HepG2 (cell line): ENCODE results near the gene AMPH. TPM values are rescaled to one million over a fixed set of nuclear protein-coding genes. Genes with fewer than 3 reads are reported as not detected.
"Not testable (repeated sequence)": the region's sequence is repeated elsewhere in the genome, so short reads cannot be mapped to it uniquely, and the experiment has no call there.

Experiments used
- ATAC-seq: fragments of 200-7000 bp; cut with Tn5 transposase; 3 replicates; pipeline ENCODE4 v1.9.1; 2020; ENCODE audit warnings: mild to moderate bottlenecking, moderate library complexity
- BruUV-seq: library from RNA; stranded (reverse); fragments of 400-500 nt; replicated peaks from 2 replicates; lab custom pipeline; 2021; lab: Mats Ljungman, UMichigan
- CTCF ChIA-PET: fragments of 300-600 bp; formaldehyde crosslinking; extraction: SDS; loops from one replicate; lab custom pipeline; 2021; ENCODE audit warnings: low total read pairs, inconsistent platforms, low intra/inter-chr PET ratio; lab: Yijun Ruan, JAX
- POLR2A ChIA-PET: fragments of 350-600 bp; sonication (Branson Sonifier 250); formaldehyde crosslinking; loops from one replicate; lab custom pipeline; 2020; ENCODE audit warnings: antibody characterized with exemption, inconsistent platforms; lab: Yijun Ruan, JAX
- DNase-seq: peaks from one replicate; pipeline ENCODE4 v3.0.0-alpha.2; 2015; ENCODE audit warnings: low spot score
- FAIRE-seq: peaks from 3 replicates; lab custom pipeline; 2011; peaks lifted over from hg19 to GRCh38; lab: Jason Lieb, UNC
- H2AFZ ChIP-seq: one replicate; pipeline ENCODE4 v1.6.1; 2011; ENCODE audit warnings: low read length, inconsistent platforms
- H3K27ac ChIP-seq: fragments of 300-600 bp; 3 replicates; pipeline ENCODE4 v1.8.0; 2011; ENCODE audit warnings: mixed run types, mild to moderate bottlenecking, mixed read lengths, low read length, inconsistent platforms; ENCODE audit not compliant: insufficient read depth; ENCODE audit errors: extremely low read length
- H3K27me3 ChIP-seq, 2 experiments: fragments of 200-600 bp in 1 of 2; 2 replicates in 1 of 2; 3 replicates in 1 of 2; pipeline versions ENCODE4 v1.6.0 to v1.8.0; 2011; ENCODE audit warnings: low read length in 2 of 2, mild to moderate bottlenecking in 2 of 2, moderate library complexity in 2 of 2, inconsistent platforms in 1 of 2; ENCODE audit not compliant: insufficient read depth in 2 of 2, control insufficient read depth in 1 of 2
- H3K36me3 ChIP-seq, 2 experiments: fragments of 200-600 bp in 1 of 2; replicated peaks in 1 of 2; 2 replicates in 1 of 2; 3 replicates in 1 of 2; pipeline versions ENCODE4 v1.5.1 to v1.8.0; 2011; ENCODE audit warnings: low read length in 2 of 2, inconsistent platforms in 1 of 2; ENCODE audit not compliant: insufficient read depth in 2 of 2, control insufficient read depth in 1 of 2
- H3K4me1 ChIP-seq: 2 replicates; pipeline ENCODE4 v1.5.1; 2012; ENCODE audit warnings: low read length, inconsistent platforms; ENCODE audit not compliant: insufficient read depth
- H3K4me2 ChIP-seq: 2 replicates; pipeline ENCODE4 v1.6.0; 2011; ENCODE audit warnings: low read depth, low read length, inconsistent platforms
- H3K4me3 ChIP-seq, 3 experiments: fragments of 200-600 bp in 1 of 3; sonication (generic), shearing (Covaris generic) in 1 of 3; replicated peaks in 1 of 3; 2 replicates each; pipeline ENCODE4 v1.5.1; 2011 to 2016; ENCODE audit warnings: low read length in 3 of 3, inconsistent platforms in 2 of 3, low read depth in 2 of 3, mild to moderate bottlenecking in 2 of 3, control low read depth in 1 of 3, mixed read lengths in 1 of 3; ENCODE audit not compliant: insufficient read depth in 1 of 3
- H3K79me2 ChIP-seq: one replicate; pipeline ENCODE4 v1.6.1; 2011; ENCODE audit warnings: low read length, inconsistent platforms; ENCODE audit not compliant: insufficient read depth
- H3K9ac ChIP-seq: 2 replicates; pipeline ENCODE4 v1.6.0; 2011; ENCODE audit warnings: mild to moderate bottlenecking, low read depth, low read length, inconsistent platforms; ENCODE audit not compliant: insufficient read depth
- H3K9me3 ChIP-seq: 2 replicates; pipeline ENCODE4 v1.5.1; 2012; ENCODE audit warnings: mild to moderate bottlenecking, low read length
- H4K20me1 ChIP-seq: 2 replicates; pipeline ENCODE4 v1.6.0; 2011; ENCODE audit warnings: inconsistent platforms, mild to moderate bottlenecking, low read length, moderate library complexity; ENCODE audit not compliant: insufficient read depth
- ARID5B ChIP-seq: IDR thresholded peaks from 2 replicates; pipeline ENCODE4 v1.4.0; 2020; ENCODE audit warnings: mild to moderate bottlenecking, missing genetic modification reagents
- CTCF ChIP-seq: sonication (generic); formaldehyde crosslinking; IDR thresholded peaks from 2 replicates; pipeline ENCODE4 v1.5.0; 2020; ENCODE audit warnings: mild to moderate bottlenecking, missing genetic modification reagents, moderate library complexity
- ZC3H4 ChIP-seq: sonication (generic); formaldehyde crosslinking; IDR thresholded peaks from 2 replicates; pipeline ENCODE4 v1.4.0; 2020; ENCODE audit warnings: missing genetic modification reagents, borderline replicate concordance
- ZNF263 ChIP-seq: sonication (generic); formaldehyde crosslinking; IDR thresholded peaks from 2 replicates; pipeline ENCODE4 v1.4.0; 2020; ENCODE audit warnings: missing genetic modification reagents
- WGBS: methylation state at CpG from one replicate; pipeline ENCODE4 v1.1.6; 2017; ENCODE audit warnings: low lambda C conversion rate; 5-methylcytosine and 5-hydroxymethylcytosine counted together
- in situ Hi-C: cut with HindIII; loops from 2 replicates; pipeline ENCODE4 v1.10.0; 2017; ENCODE audit warnings: low pct_unique_long_range_greater_than_20kb; ENCODE audit not compliant: extremely low pct_ligation_motif_present
- intact Hi-C: fragments of 100-400 bp; cut with micrococcal nuclease; formaldehyde crosslinking; loops from one replicate; pipeline ENCODE4 v1.10.0; 2022; ENCODE audit not compliant: unreplicated experiment
- polyA plus RNA-seq, 8 experiments: library from polyadenylated mRNA; depleted of rRNA in 3 of 8; stranded (reverse) in 7 of 8; unstranded in 1 of 8; fragments of >200 nt; fragmentation: Illumina TruSeq in 4 of 8; extraction: Trizol in 4 of 8; gene quantifications; 2 replicates each; pipeline versions ENCODE4 v1.2.1 to v1.2.3, GENCODE V29; 2011 to 2016; ENCODE audit warnings: low read depth in 4 of 8, missing spikeins in 1 of 8, mixed read lengths in 1 of 8; ENCODE audit not compliant: insufficient read depth in 1 of 8
- total RNA-seq, 5 experiments: library from RNA; depleted of rRNA; stranded (reverse); fragments of >200 nt; fragmentation: Illumina TruSeq; extraction: Trizol; gene quantifications; 2 replicates each; pipeline ENCODE4 v1.2.3, GENCODE V29; 2016; ENCODE audit warnings: low read depth in 1 of 5

AMPH gene
- total and polyA plus RNA-seq, 2 of the 13 experiments (the other 11 are each of a cell fraction or from before 2014, with no cell fraction given), result not detected

GRCh38 chr7:38360776-38361175 lies 270.4 kb downstream of the AMPH start (continued):
- TF ChIP-seq ARID5B (CRISPR knock-in tag) (no peak), ZC3H4 (CRISPR knock-in tag) (no peak)

GRCh38 chr7:38359071-38359601 lies 272.0 kb downstream of the AMPH start:
- FAIRE-seq, CTCF ChIA-PET, H3K36me3 ChIP-seq, DNase-seq, H3K4me2 ChIP-seq, POLR2A ChIA-PET, H4K20me1 ChIP-seq, H3K27ac ChIP-seq, H3K27me3 ChIP-seq, H3K9ac ChIP-seq, H3K4me1 ChIP-seq, intact Hi-C loops, BruUV-seq, in situ Hi-C loops, H3K79me2 ChIP-seq, H3K9me3 ChIP-seq, H3K4me3 ChIP-seq, H2AFZ ChIP-seq: not testable (repeated sequence)
- 67% methylated on average over 3 of the region's 5 CpGs for WGBS
- peak; percentile 66 for TF ChIP-seq CTCF (CRISPR knock-in tag)
- peak; percentile 83 for TF ChIP-seq ZNF263 (CRISPR knock-in tag)
- peak; percentile 88 for ATAC-seq

GRCh38 chr7:38358273-38358831 lies 272.8 kb downstream of the AMPH start:
- FAIRE-seq, H3K9ac ChIP-seq, ATAC-seq, H4K20me1 ChIP-seq, H3K4me2 ChIP-seq, H3K9me3 ChIP-seq, H3K36me3 ChIP-seq, H3K4me3 ChIP-seq, BruUV-seq, CTCF ChIA-PET, H3K27ac ChIP-seq, intact Hi-C loops, H3K27me3 ChIP-seq, DNase-seq, POLR2A ChIA-PET, H3K4me1 ChIP-seq, H3K79me2 ChIP-seq, in situ Hi-C loops, H2AFZ ChIP-seq: not testable (repeated sequence)
- 59% methylated on average over 6 of the region's 6 CpGs for WGBS
